ENCODE results near the gene JAZF1. TPM values are rescaled to one million over a fixed set of nuclear protein-coding genes. Genes with fewer than 3 reads are reported as not detected.

JAZF1 gene
- total and polyA plus RNA-seq, 10 of the 15 experiments (the other 5 are each of a cell fraction or from before 2014, with no cell fraction given): 0.04 to 0.82 (median 0.15) TPM; not detected in 3

GRCh38 chr7:27962273-27962672, 218.3 kb downstream of the JAZF1 start:
- RAD21 ChIA-PET (ENCODE audit: unreplicated experiment): no interaction called here
- no peak overlapping the region for H3K27ac ChIP-seq (ENCODE audit: control insufficient read depth, insufficient read depth)
- H3K27me3 ChIP-seq (replicated peaks in 1 of 2; ENCODE audit: control insufficient read depth in 2 of 2, insufficient read depth in 2 of 2, low read length in 1 of 2): no peaks in the 10 kb centered on the region; a peak in 3 of 4 replicates
- FAIRE-seq: no peak
- no peak overlapping the region for H2AFZ ChIP-seq (ENCODE audit: control insufficient read depth, low read depth, low read length)
- SMC1A ChIA-PET (ENCODE audit: uncharacterized antibody, unreplicated experiment): no interaction called here
- DNase-seq (ENCODE audit: low read depth, low spot score): no peak
- no peak overlapping the region for H3K4me2 ChIP-seq (ENCODE audit: control insufficient read depth, insufficient read depth)
- POLR2A ChIA-PET: no interaction called here
- no peaks in the 10 kb centered on the region for H3K36me3 ChIP-seq (ENCODE audit: control insufficient read depth in 2 of 2, insufficient read depth in 2 of 2, low read length in 1 of 2)
- H4K20me1 ChIP-seq (ENCODE audit: control insufficient read depth, insufficient read depth): no peaks in the 10 kb centered on the region
- no peaks in the 10 kb centered on the region for H3K4me1 ChIP-seq (ENCODE audit: control insufficient read depth, insufficient read depth, low read length)
- no peak overlapping the region for H3K9ac ChIP-seq (ENCODE audit: control insufficient read depth, insufficient read depth, low read length)
- no peaks in the 10 kb centered on the region for H3K9me3 ChIP-seq (replicated peaks; ENCODE audit: control insufficient read depth, insufficient read depth, low read length)
- no TSS peak for BruUV-seq (replicated peaks)
- intact Hi-C loops (cut with micrococcal nuclease; ENCODE audit: unreplicated experiment): no loop called here
- ATAC-seq: no peak
- CTCF ChIA-PET: no interaction called here
- in situ Hi-C loops (cut with MboI): no loop called here
- H3K4me3 ChIP-seq: no peak overlapping the region
- TF ChIP-seq GABPA (IDR thresholded peaks at IDR 0.05; ENCODE audit: low read depth) (no peak), NR2C1 (IDR thresholded peaks at IDR 0.05) (no peak), MAX (IDR thresholded peaks at IDR 0.05; ENCODE audit: low read depth, low read length) (no peak), SMARCA5 (IDR thresholded peaks at IDR 0.05) (no peak), MTA2 (IDR thresholded peaks at IDR 0.05; ENCODE audit: low read depth) (no peak), ATF2 (IDR thresholded peaks at IDR 0.05; ENCODE audit: low read length) (no peak), CEBPB (IDR thresholded peaks at IDR 0.05; ENCODE audit: borderline replicate concordance in 1 of 2, low read depth in 2 of 2, low read length in 2 of 2) (no peak), KDM1A (IDR thresholded peaks at IDR 0.05; ENCODE audit: borderline replicate concordance) (no peak), RAD51 (IDR thresholded peaks at IDR 0.05) (no peak), ZBTB33 (IDR thresholded peaks at IDR 0.05) (no peak), MXI1 (IDR thresholded peaks at IDR 0.05; ENCODE audit: low read depth, low read length) (no peak), USF2 (IDR thresholded peaks at IDR 0.05; ENCODE audit: borderline replicate concordance, low read depth, low read length) (no peak)
- H3K79me2 ChIP-seq (ENCODE audit: control insufficient read depth, insufficient read depth, low read length): no peaks in the 10 kb centered on the region
